Stimulated activated CD4-positive, alpha-beta T cell treated with anti-CD3 and anti-CD28 coated beads, Interleukin-2, amount 100 ng/mL, for 48 hours (primary cell): ENCODE results near the gene GALNT9.

Source experiments
- DNase-seq, 2 donors: peaks; one replicate each; pipeline ENCODE4 v3.0.0-alpha.2; 2020

GALNT9 gene

DNA sequence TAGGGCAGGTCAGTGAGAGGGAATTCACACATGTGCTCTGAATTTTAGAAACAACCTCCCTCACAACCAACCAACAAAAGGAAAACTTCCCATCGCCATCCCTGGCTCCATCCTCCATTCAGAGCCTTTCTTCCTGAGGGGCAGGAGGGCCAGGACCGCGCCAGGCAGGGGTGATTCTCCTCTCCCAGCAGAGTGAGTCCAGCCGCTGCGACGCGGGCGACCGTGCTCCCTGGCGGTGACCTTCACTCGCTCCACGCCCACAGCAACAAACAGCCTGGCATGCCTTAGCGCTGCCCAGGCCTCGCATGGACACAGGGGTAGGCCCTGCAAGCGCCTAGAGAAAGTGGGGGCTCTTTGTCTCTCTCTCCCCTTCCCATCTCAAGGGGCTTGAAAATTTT, 3.7 kb downstream of the GALNT9 start:
- no peak for DNase-seq

- no peak for DNase-seq
Observed at GRCh38 chr12:132324841-132325732, 4.3 kb downstream of the GALNT9 start.

GRCh38 chr12:132324173-132324572, 5.2 kb downstream of the GALNT9 start:
- DNase-seq = no peak

- DNase-seq = no peak
Observed at GRCh38 chr12:132323171-132324010, 6.0 kb downstream of the GALNT9 start.

DNA sequence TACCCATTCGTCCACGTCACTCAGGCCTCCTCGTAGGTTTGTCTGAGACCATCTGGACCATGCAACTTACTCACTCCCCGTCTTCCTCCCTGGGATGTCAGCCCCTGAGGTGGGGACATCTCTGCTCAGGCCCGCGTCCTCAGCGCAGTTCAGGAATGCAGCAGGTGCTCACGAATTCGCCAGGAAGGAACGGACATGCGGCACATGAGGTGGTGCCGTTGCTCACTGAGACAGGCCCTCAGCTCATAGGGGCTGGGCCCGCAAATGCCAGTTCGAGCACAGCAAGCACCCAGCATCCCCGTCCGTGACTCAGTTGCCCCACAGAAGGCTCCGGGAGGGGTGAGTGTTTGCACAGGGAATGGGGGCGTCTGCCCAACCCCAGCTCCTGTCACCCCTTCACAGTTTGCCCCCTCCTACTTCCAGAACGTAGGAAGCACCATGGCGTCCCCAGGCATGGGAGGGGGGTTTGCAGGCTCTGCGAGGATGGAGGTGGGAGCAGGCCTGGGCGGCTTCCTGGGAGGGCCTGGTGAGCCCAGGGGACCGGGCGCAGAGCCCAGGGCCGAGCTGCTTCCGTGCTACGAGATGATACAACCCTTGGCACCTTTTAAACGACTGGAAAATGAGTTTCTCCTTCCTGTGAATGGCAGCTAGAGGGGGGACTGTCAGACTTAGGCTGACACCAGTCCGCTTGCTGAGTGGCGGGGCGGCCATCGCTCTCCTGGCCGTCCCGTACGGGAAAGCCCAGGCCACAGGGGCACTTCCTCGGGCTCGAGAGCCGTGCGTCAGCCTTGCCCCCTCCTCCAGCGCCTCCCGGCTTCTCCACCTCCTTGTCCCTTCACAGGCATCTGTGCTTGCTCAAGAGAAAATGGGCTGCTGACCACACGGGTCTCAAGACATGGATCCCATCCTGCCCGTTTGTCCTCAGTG, 6.9 kb downstream of the GALNT9 start:
- DNase-seq = no peak

- no peak for DNase-seq
Observed at GRCh38 chr12:132321321-132322118, 7.9 kb downstream of the GALNT9 start.

GRCh38 chr12:132320767-132321211, 8.6 kb downstream of the GALNT9 start:
- DNase-seq = no peak

GRCh38 chr12:132319991-132320570, 9.3 kb downstream of the GALNT9 start:
- no peak for DNase-seq

DNA sequence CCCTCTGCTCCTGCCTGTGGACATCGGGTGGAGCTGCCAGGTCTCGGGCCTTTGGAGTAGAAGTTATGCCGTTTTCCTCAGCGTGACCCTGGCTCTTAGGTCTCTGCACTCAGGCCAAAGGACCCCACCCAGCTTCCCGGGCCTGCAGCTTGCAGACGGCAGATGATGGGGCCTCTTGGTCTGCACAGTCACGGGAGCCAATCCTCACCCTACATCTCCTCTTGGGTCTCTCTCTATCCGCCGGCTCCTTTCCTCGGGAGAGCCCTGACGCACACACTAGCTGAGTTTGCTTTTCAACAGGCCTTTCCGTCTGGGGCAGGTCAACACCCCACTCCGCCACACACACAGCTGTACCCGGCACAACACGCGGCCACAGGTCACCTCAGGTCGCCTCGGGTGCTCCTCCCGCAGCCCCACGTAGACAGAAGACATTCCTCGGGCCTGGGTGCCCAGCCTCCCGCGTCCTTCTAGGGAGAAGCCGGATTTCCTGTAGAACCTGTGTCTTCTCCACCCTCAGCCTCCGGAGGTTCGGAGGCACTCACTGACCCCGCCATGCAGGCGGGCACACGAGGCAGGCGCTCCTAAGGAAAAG, 9.9 kb downstream of the GALNT9 start:
- DNase-seq = no peak

DNA sequence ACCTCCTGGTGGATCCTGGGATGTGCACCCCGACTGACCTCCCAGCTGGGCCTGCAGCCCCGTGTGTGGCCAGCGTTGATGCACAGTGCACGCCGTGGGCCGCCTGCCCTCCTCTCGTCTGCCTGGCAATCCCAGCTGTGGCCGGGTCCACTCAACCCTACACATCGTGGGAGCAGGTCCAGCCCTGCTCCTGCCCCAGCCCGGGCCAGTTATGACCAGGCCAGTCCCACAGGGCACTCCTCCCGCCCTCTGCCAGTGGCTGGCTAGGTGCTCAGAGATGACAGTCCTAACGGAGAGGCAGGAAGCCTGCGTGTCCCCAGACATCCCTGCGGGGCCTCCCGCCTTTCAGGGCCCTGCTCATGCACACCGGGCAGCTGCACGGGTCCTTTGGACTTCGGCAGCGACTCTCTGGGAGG, 10.8 kb downstream of the GALNT9 start:
- no peak for DNase-seq

DNA sequence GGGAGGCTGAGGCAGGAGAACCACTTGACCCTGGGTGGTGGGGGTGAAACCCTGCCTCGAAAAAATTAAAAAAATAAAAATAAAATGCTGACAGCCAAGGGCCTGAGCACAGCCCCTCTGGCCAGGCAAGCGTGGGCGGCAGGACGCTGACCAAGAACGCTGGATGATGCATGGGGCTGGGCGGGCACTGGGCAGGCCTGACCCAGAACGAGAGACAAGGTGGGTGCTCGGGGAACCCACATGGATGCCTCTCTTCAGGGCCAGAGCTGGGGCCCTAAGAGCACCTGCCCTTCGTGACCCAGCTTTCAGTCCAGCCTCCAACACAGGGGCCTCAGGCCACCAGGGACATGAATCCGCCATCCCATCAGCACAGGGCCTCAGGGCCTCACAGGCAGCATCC, 11.3 kb downstream of the GALNT9 start:
- no peak for DNase-seq

- no peak for DNase-seq
Observed at GRCh38 chr12:132317233-132317938, 12.0 kb downstream of the GALNT9 start.

DNA sequence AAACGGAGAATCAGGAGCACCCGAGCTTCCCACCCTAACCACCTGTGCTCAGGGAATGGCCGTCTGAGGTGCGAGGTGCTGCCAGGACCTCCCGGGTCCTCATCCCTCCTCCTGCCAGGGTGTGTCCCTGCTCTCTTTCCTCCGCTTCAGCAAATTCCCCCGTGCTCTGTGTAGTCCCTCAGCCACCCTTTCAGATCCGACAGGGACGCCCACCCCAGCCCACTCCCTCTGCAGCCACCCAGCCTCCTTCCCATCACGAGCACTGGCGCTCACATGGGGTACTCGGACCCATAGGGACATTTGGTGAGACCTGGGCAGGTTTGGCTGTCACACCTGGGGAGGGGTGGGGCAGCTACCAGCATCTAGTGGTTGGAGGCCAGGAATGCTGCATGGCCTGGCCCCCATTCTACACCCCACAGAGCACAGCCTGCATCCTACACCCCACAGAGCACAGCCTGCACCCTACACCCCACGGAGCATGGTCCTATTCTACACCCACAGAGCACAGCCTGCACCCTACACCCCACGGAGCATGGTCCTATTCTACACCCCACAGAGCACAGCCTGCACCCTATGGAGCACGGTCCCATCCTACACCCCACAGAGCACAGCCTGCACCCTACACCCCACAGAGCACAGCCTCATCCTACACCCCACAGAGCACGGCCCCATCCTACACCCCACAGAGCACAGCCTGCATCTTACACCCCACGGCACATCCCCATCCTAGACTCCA, 12.7 kb downstream of the GALNT9 start:
- no peak for DNase-seq

- DNase-seq = no peak
Observed at GRCh38 chr12:132315951-132316350, 13.4 kb downstream of the GALNT9 start.

- no peak for DNase-seq
Observed at GRCh38 chr12:132315507-132315906, 13.9 kb downstream of the GALNT9 start.

DNA sequence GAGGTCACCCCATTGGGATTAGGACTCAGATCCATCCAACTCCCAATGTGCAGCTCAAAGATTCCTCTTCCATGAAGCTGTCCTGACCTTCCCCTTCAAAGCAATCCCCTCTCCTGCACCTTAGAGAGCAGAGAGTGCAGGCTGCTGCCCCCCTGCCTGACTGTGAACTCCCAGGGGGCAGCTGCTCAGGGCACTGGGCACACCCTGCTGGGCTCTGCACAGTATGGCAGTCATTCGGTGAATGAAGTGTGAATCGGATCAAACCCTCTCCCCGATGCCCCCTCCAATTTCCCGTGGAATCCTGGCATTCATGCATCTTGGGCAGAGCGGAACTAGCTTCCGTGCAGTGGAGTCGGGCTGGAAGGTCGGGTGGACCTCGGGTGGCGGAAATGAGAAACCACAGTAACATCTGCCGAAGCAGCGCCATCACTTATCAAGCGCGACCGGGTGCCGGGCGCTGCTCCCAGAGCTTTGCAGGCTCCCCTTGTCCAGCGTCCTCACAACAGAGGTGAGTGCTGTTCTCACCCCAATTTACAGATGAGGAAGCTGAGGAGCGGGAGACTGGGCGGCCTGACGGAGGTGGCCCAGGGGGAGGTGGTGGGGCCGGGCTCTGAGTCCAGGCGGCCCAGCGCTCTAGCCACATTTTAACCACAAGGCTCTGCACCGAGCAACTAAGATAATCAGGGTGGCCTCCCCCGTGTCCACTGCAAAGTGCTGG, 14.7 kb downstream of the GALNT9 start:
- DNase-seq = no peak

- DNase-seq = no peak
Observed at GRCh38 chr12:132314035-132314434, 15.4 kb downstream of the GALNT9 start.

DNA sequence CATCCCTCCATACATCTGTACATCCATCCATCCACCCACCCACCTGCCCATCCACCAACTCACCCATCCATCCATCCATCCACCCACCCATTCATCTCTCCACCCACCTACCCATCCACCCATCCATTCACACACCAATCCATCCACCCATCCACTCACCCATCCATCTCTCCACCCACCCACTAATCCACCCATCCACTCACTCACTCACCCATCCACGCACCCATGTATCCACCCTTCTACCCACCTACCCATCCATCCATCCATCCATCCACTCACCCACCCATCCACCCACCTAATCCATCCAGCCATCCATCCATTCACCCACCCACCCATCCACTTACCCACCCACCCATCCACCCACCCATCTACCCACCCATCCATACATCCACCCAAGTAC, 16.2 kb downstream of the GALNT9 start:
- DNase-seq = no peak

DNA sequence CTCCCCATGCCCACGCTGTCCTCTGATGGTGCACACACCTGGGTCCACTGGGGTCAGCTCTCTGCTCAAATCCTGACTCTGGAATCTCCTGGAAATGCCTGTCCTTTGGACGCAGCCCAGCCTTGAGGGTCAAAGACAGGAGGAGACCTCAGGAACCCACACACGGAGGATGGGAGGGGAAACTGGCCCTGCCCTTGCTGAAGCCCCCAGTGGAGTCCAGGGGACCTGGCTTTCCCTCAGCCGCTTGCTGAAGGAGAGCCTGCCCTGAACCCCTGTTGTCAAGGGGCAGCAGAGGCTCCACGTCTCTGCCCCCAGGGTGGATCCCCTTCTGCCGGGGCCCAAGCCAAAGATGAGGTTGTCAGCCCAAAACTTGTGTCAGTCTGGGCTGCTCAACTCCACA, 16.9 kb downstream of the GALNT9 start:
- DNase-seq = no peak
